Fibroblast of skin of right biceps (primary cell): ENCODE results near the gene RHBDL1.
A peak's percentile ranks its signal among the peaks of the same experiment; 100 is the strongest.

ENCODE experiments used
- DNase-seq: peaks from one replicate; pipeline ENCODE4 v3.0.0-alpha.2; 2013

Gene RHBDL1

DNA sequence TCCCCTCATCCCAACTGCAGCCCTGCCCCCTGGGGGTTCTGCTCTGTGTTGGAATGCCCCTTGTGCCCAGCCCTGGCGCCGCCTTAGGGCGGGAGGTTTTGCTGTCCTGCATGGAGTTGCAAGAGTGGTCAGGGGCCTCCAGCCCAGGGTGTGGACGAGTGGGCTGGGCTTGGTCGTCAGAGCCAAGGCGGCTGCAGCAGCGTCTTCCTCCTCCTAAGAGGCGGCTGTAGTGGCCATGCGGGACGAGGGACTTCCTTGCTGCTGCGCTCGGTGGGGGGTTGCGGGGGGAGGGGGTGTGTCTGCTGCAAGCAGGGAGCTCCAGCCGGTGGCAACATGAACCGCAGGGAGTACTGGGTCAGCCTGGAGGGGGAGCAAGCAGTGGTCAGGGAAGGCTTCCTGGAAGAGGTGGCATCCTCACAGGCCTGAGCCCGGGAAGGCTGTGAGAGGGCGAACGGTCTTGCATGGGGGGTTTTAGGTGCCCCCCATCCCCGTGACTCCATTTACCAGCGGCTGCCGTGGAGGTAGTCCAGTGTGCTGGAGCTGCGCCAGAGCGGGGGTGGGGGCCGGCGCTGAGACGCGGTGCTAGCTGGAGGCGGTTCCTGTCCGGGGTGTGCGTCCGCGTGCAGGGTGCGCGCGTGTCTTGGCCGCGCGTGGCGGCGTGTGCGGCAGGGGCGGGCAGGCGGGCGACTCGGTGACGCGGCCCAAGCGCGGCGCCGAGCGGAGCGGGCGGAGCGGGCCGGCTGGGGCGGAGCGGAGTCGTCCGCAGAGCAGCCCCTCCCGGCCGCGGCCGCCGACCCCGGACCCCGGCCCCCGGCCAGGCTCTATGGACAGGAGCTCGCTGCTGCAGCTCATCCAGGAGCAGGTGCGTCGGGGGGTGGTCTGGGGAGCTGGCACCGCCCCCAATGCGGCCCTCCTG, at the start of gene RHBDL1:
TSS of gene RHBDL1 (plus strand) at position 704 of the 916 bp plus-strand sequence. CDS start at position 824, 120 bp downstream.
- DNase-seq = peak; percentile 49

DNA sequence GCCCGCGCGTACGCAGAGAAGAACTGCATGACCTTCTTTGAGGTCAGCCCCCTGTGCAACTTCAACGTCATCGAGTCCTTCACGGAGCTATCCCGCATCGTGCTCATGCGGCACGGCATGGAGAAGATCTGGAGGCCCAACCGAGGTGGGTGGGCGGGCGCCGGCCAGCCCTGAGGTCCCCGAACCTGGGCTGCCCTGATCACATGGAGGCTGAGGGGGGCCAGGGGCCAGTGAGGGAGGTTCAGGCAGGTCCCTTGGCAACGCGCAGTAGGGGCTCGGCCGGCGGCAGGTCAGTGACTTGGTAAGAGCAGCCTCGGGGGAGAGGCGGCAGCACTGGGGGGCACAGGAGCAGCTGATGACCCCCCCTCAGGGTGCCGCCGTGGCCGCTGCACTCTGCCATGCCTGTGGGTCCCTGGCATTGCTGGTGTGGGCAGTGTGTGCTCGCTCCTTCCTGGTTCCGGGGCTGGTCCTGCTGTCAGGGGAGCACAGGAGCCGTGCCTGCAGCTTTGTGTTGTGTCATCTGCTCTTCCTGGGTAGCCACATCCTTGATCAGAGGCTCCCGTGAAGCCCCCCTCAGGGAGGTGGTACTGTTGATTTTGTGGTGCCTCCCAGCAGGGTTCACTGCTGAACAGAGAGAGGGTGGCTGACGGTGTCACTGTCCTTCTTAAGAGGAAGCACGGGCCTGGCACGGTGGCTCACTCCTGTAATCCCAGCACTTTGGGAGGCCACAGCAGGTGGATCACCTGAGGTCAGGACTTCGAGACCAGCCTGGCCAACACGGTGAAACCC, 49.3 kb upstream of the RHBDL1 start:
- DNase-seq = no peak

DNA sequence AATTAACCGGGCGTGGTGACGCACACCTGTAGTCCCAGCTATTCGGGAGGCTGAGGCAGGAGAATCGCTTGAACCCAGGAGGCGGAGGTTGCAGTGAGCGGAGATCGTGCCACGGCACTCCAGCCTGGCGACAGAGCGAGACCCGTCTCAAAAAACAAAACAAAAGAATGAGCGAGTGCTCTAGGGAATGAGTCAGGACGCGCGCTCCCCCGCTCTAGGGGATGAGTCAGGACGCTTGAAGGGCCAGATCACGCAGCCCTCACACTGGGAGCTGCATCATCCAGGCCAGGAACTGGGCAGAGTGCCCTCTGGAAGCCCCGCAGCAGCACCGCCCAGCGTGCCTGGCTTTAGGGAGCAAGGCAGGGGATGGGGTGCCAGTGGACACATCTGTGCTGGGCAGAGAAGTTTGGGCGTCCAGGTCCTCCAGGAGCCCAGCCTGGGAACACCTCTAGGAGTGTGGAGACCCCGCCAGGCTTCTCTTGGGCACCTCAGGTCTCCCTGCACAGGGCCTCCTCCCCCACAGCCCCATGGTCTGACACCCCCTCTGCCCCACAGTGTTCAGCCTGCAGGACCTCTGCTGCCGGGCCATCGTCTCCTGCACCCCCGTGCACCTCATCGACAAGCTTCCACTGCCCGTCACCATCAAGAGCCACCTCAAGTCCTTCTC, 48.6 kb upstream of the RHBDL1 start:
- peak; percentile 95 for DNase-seq

DNA sequence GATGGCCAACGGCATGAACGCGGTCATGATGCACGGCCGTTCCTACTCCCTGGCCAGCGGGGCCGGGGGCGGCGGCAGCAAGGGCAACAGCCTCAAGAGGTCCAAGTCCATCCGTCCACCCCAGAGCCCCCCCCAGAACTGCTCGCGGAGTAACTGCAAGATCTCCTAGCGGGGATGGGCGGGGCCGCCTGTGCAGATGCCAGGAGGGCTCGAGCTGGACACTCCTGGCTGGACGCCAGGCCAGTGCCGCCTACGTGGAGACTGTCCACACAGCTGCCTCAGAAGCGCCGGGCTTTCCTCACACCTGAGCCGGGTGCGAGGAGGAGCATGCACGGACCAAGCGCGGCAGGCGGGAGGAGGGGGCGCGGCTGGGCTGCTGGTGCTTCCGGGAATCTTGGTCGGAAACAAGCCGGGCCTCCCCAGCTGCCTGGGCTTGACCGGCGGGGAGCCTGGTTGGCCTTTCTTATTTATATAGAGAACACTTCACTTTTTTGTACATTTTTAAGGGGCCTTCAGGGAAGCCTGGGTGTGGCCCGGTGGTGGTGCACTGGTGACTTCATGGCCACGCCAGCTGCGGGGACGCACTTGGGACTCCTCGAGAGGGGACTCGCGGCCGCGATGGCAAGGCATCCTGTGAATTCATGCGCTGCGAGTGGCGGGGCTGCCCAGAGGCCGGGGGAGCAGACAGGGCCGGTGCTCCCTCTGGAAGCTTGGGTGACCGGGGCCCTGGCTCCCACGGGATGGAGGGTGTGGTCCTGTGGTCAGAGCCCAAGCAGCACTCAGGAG, 47.8 kb upstream of the RHBDL1 start:
- DNase-seq = no peak

DNA sequence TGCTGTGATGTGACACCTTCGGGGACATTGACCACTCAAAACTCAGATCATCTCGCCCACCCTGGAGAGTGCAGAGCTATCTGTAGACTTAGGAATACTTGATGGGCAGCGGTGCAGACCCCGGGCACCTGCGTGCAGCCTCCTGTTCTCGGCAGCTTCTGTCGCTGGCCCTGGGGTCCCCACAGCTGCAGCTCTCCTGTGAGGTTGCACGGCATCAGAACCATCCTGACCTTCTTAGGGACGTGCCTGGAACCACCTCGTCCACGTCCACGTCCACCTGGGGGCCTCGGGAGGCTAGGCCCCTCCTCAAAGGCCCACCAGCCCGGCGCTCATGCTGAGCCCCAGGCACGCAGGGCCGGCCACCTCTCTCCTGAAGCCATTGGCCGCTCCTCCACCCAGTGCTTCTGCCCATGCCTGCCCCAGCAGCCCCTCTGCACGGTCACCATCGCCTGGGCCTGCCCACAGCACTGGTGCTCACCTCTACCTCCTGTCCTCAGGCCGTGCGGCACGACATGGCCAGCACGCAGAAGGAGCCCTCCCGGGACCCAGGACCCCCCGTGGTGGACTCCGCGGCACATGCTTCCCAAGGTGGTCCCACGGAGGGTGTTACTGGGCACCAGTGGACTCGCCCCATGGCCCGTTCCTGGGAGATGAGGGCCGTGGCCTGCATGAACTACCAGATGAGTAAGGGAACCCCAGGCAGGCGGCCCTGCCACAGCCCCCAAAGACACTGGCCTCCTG, 47.0 kb upstream of the RHBDL1 start:
- no peak for DNase-seq

DNA sequence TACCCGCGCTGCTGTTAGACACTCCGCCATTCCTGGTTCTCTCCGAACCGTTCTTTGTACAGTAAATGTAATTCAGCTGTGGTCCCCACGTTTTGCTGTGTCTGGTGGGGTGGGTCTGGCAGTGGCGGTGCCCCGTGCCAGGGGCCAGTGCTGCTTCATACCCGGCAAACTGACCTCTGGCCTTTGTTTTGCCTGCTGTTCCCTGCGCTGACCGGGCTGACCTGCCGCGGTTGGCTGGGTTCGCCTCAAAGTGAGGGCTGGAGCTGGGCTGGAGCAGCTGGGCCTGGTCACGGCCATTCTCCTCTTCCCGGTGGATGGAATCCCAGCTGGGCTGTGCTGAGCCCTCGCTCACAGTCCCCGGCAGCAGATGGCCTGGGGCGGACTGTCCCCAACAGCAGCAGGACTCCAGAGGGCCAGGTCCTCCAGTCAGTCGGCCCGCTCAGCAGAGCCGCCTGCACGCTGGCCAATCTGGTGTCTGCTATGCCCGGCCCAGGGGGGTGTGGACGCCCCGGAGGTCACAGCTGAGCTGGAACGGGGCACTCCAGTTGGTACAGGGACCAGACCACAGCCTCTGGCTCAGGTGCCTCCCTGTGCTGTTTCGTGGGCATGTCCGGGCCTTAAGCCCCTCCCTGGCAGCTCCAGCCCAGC, 46.2 kb upstream of the RHBDL1 start:
- no peak for DNase-seq

DNA sequence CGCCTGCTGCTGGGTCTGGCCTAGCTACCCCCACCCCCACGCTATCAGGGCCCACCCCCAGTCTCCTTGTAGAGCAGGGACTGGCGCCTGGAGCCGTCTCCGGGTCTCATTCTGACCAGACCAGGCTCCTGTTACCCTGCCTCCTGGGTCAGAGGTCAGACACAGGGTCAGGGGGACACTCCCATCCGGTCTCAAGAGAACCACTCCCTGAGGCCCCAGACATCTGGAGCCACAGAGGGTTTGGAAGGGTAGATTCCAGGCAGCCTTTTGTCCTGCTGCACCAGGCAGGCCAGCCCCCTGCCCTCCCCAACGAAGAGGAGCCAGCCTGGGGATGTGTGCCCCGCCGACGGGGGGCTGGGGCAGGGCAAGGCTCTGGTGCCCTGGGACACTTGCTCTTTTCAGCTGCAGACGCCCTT, 45.6 kb upstream of the RHBDL1 start:
- DNase-seq = no peak

DNA sequence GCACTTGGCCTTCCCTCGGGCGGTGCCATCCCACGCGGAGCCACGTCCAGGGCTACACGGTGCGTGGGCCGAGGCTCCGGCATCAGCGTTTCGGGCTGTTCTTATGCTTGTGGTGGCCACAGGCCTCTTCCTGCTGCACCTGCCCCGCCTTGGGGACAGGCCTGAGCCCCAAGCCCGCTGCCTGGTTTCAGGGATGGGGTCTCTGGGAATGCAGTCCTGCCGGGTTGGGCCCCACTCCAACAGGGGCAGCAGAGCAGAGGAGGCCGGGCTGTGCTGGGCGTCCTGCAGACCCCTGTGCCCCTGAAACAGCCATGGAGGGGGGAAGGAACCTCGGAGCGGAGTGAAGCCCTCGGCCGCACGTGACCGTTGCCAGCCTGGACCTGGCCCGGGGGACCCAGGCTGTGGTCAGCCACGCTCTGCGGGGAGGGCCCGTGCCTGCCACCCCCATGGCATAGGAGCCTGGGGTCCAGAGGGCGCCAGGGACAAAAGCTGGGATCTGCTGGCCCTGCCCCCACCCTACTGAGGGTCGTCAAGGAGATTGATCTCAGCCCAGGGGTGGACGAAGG, 45.1 kb upstream of the RHBDL1 start:
- DNase-seq = no peak

DNA sequence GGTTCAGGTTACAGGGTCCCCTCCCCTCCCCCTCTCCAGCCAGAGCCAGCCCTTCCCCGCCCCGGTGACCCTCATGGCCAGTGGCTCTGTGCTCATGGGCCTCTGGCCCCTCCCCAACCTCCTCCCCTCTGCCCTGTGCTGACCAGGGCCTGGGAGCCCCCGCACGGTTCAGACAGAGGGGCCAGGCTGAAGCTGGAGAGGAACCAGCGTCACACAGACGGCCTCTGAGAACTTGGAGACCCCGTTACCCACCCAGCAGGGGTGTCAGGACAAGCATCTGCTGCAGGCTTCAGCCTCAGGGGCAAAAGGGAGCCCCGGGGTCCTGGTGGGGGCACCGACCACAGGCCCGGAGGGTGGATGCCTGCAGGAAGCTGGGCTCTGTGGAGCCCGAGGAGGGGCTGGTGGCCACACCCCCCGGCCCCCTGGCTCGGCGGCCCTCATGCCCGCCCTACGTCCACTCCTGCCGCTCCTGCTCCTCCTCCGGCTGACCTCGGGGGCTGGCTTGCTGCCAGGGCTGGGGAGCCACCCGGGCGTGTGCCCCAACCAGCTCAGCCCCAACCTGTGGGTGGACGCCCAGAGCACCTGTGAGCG, 44.6 kb upstream of the RHBDL1 start, which contains the start of gene WFIKKN1:
TSS of gene WFIKKN1 (plus strand) at position 171 of the 591 bp plus-strand sequence. CDS start at position 440, 269 bp downstream.
- no peak for DNase-seq

DNA sequence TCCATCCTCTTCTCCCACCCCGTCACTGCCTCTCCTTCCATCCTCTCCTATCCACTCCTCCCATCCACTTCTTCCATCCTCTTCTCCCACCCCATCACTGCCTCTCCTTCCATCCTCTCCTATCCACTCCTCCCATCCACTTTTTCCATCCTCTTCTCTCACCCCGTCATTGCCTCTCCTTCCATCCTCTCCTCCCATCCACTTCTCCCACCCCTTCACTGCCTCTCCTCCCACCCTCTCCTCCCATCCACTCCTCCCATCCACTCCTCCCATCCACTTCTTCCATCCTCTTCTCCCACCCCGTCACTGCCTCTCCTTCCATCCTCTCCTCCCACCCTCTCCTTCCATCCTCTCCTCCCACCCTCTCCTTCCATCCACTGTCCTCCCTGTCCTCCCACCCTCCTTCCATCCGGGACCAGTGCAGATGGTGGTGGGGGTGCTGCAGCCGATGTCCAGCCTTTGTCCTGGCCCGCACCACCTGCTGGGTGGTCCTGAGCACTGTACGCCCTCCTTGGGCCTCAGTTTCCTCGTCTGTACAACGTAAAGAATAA, 43.6 kb upstream of the RHBDL1 start:
- DNase-seq = no peak

DNA sequence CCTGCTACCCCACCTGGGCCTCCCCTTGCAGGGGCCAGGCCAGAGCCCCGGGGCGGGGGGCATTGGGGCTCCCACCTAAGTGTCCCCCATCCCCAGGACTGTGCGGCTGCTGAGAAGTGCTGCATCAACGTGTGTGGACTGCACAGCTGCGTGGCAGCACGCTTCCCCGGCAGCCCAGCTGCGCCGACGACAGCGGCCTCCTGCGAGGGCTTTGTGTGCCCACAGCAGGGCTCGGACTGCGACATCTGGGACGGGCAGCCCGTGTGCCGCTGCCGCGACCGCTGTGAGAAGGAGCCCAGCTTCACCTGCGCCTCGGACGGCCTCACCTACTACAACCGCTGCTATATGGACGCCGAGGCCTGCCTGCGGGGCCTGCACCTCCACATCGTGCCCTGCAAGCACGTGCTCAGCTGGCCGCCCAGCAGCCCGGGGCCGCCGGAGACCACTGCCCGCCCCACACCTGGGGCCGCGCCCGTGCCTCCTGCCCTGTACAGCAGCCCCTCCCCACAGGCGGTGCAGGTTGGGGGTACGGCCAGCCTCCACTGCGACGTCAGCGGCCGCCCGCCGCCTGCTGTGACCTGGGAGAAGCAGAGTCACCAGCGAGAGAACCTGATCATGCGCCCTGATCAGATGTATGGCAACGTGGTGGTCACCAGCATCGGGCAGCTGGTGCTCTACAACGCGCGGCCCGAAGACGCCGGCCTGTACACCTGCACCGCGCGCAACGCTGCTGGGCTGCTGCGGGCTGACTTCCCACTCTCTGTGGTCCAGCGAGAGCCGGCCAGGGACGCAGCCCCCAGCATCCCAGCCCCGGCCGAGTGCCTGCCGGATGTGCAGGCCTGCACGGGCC, 42.8 kb upstream of the RHBDL1 start:
- no peak for DNase-seq

DNA sequence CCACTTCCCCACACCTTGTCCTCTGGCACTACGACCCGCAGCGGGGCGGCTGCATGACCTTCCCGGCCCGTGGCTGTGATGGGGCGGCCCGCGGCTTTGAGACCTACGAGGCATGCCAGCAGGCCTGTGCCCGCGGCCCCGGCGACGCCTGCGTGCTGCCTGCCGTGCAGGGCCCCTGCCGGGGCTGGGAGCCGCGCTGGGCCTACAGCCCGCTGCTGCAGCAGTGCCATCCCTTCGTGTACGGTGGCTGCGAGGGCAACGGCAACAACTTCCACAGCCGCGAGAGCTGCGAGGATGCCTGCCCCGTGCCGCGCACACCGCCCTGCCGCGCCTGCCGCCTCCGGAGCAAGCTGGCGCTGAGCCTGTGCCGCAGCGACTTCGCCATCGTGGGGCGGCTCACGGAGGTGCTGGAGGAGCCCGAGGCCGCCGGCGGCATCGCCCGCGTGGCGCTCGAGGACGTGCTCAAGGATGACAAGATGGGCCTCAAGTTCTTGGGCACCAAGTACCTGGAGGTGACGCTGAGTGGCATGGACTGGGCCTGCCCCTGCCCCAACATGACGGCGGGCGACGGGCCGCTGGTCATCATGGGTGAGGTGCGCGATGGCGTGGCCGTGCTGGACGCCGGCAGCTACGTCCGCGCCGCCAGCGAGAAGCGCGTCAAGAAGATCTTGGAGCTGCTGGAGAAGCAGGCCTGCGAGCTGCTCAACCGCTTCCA, 42.0 kb upstream of the RHBDL1 start:
- no peak for DNase-seq

DNA sequence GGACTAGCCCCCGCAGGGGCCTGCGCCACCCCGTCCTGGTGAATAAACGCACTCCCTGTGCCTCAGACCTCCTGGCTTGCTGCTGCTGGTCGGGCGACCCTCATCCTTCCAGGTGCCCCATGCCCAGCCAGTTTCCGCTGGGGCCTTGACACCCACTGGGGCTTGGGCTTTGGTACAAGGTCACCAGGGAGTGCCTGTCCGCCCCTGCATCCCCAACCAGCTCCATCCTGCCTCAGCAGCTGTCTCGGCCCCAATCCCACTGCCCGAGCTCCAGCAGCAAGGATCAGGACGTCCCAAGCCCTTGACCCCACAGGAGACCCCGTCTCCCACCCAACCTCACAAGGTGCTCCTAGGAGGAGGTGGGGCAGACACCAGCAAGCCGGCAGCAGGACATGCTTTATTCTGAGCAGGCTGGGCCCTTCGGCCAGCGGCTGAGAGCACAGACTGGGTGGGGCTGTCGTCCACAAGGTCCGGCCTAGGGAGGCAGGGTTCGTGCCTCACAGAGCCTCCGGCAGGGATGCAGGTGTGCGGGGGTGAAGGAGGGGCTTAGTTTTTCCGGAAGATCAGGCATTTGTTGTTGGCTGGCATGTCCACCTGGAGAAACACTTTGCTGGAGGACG, 41.3 kb upstream of the RHBDL1 start:
- DNase-seq = no peak

DNA sequence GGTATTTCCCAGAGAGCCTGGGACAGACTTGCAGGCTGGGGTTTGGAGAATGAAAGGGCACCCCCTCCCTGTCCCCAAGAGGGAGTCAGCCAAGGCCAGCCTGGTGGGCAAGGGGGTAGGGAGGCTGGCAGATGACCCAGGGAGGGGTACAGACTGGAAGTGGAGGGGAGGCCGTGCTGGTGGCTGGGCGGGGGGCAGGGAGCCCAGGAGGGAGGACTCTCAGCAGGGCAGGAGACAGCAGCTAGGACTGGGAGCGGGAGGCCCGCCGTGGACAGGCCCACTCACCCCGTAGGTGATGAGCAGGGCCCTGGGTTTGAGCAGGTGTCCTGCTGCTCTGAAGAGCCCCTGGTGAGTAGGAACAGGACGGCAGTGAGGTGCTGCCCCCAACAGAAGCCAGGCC, 40.5 kb upstream of the RHBDL1 start:
- no peak for DNase-seq

DNA sequence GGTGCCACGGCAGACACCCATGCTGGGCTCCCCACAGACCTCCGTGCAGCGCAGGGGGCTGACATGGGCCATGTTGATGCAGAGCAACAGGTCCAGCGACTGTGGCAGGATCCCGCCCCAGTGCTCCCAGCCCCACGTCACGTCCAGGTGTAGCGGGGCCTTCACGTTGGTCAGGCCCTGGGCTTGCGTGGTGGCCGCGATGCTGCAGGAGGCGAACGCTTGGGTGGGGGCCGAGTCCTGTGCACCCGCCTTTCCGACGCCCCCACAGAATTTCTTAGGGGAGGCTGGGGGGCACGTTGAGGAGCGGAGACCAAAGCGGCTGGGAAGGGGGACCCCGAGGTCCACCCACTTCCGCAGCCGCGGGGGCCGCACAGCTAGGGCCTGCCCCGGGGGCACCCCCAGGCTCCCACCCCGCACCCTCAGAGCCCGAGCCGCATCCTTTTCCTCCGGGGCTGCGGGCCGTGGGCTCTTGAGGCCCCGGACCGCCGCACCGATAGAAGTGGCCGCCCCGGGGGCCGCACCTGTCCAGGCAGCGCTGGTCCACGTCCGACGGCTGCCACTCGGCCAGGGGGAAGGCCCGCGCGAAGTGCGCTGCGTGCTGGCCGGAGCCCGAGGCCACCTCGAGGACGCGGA, 39.8 kb upstream of the RHBDL1 start:
- no peak for DNase-seq

DNA sequence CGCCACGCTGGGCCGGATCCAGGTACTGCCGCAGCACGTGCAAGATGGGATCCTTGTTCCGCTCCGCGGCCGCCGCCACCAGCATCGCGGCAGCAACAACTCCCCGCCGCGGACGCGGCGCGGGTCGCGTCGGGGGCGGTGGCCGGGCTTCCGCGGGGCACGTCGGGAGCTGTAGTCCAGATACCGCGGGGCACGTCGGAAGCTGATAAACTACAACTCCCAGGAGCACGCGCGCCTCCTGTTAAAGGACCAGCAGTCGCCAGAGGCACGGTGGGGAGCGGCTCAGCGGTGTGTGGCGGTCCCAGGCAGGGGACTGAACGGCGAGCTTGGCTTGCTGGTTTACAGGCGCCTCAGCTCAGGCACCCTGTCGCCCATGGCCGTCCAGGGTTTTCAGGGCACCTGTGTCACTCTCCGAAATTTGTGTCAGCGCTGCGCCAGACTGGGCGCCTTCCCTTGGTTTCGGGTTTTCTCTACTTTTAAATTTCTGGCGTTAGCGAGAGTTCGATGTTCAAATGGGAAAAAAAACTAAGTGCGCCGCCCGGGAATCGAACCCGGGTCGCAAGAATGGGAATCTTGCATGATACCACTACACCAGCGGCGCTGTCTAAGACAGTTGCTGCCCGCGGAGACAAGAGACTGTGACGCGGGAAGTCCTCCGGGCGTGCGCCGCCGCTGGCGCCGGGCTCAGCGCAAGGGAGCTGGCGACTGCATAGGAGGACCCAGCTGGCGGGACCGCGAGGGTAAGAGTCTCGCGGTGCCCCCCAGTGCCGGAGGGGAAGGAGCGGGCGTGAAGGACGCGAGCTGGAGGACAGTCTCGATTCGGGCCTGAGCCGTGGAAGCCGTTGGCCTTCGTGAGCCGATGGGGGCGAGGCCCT, 39.0 kb upstream of the RHBDL1 start, which contains the start of gene METTL26:
TSS of gene METTL26 (minus strand) at position 100 of the 875 bp plus-strand sequence. CDS start at position 85, 15 bp downstream.
- DNase-seq = peak; percentile 95
